NCI-H774 (cell line): ENCODE data around the gene EIPR1.
"Not testable (repeated sequence)": the region's sequence is repeated elsewhere in the genome, so short reads cannot be mapped to it uniquely, and the experiment has no call there.

Experiments
- DNase-seq: peaks from one replicate; lab custom pipeline; 2025; lab: John Stamatoyannopoulos, UW

The EIPR1 gene

GRCh38 chr2:3211256-3212060, 166.2 kb downstream of the EIPR1 start:
- DNase-seq = no peak

- no peak for DNase-seq
Measured at GRCh38 chr2:3210257-3210656, 167.4 kb downstream of the EIPR1 start.

GRCh38 chr2:3209258-3209657, 168.4 kb downstream of the EIPR1 start:
- DNase-seq = no peak

DNA sequence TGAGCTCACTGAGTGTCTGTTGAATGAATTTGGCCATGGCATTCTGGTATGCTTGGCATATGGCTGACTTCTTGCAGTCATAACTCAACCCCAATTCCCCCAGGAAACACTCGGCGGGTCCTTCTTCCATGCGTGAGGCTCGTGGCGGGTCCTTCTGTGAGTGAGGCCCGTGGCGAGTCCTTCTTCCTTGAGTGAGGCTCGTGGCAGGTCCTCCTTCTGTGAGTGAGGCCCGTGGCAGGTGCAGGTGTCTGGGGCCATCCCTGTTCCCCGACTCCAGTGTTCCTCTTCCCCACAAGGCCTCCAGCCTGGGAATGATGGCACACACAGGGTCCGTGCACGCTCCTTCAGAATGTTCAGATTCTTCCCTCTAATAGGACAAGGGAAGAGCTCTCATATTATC, 169.0 kb downstream of the EIPR1 start:
- DNase-seq = no peak

DNA sequence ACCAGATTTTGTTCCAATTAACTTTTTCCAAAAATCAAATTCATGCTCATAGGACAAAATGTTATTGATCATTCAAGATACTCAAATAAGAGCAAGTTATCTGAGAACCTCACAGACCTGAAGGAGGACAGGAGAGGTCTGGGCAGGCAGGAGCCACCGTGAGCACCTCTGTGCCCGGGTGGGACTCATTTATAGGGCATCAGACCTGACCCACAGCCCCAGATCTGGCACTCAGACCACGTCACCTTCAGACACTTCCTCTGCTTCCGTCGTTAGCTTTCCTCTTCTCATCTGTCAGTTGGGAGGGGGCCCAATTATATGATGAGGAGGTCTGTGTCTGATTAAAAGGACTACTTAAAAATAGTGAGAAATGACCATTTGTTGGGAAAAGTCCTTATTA, 169.4 kb downstream of the EIPR1 start:
- DNase-seq = no peak

- no peak for DNase-seq
Measured at GRCh38 chr2:3207091-3207491, 170.5 kb downstream of the EIPR1 start.

- no peak for DNase-seq
Measured at GRCh38 chr2:3205845-3206244, 171.8 kb downstream of the EIPR1 start.

DNA sequence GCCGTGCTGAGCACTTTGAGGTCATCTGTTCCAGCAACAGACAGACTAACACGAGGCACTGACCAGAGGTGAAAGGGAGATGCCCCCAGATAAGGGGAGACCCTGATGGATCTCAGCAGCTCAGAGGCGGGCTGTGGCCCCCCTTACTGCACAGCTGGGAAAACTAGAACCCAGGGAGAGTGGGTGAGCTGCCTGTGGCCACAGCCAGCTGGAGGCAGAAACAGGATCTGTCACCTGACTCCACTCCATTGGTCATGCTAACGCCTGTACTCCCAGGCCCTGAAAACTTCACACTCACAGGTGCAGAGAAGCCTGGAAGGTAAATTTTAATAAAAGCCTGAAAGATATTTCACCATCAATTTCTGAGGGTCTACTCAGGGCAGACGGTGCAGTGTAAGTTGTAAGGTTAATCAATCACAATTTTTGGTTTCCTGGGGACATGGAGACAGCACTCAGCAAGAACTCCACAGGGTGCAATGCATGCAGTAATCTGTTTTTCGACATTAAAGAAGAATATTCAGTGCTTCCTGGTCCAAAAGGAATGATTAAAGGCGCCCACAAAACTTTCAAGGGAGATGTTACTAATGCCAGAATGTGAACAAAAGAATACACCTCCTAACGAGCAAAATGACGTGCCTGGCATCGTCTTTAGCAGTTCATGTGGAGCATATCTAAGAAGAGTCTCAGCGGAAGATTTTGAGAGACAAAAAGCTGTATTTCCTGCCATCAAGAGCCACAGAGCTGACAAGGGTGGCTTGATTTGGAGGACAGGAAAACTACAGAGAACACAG, 173.4 kb downstream of the EIPR1 start:
- DNase-seq = no peak

GRCh38 chr2:3203497-3204019, 174.1 kb downstream of the EIPR1 start:
- DNase-seq = no peak

DNA sequence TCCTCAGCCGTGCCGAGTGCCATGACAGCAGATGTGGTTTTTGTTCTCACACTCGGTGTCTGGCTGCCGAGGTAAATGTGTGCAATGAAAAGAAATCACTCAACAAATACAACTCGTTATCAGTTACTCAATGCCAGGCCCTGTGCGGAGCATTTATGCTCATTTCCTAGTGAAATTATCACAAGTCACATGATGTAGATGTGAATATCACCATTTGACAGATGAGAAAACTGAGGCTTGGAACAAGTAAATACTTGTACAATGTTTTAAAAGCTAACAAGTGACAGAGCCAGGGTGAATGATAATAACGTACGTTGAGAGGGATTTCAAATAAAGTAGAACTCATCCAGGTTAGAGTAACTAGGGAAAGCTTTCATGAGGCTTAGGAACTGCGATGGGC, 174.7 kb downstream of the EIPR1 start:
- no peak for DNase-seq

GRCh38 chr2:3201281-3201680, 176.3 kb downstream of the EIPR1 start:
- DNase-seq = no peak

DNA sequence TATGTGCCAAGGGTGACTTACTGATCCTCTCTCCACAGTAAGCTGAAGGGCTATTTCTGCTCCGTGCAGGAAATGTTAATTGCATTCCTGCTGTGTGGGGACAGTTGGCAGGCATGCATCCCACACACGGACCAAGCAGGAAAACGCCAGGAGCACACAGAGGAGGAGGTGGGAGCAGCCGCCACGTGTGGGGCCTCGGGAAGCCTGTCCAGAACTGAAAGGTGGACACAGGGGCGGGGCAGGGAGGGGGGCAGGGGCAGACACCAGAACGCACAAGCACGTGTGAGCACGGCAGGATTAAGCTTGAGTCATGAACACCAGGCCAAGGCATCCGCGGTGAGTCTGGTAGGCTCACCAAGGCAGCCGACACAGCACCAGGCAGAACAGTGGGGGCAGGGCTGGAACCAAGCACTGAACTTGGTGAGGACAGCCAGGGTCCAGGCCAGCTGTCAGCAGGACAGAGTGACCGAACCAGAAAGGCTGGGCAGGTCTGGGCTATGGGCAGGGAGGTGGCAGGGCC, 177.1 kb downstream of the EIPR1 start:
- DNase-seq = no peak

DNA sequence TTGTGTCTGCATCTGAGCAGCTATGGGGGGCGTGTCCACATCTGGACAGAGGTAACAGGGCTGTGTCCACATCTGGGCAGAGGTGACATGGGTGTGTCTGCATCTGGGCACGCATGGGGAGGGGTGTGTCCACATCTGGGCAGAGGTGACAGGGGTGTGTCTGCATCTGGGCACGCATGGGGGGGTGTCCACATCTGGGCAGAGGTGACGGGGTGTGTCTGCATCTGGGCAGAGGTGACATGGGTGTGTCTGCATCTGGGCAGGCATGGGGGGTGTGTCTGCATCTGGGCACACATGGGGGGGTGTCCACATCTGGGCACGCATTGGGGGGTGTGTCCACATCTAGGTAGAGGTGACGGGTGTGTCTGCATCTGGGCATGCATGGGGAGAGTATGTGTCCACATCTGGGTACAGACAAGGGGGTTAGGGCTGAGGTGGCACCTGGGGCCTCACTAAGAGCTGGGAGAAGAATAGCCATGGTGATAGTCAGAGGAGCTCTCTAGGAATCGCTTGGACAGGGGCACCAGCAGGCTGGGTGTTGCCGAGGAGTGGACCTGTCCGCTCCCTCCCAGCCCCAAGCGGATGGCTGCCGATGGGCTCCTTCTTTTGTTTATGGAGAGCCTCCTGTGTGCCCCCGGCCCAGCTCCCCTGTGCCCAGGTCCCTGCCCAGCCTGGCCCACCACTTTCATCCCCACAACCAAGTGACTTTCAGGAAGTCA, 177.8 kb downstream of the EIPR1 start:
- DNase-seq = no peak

GRCh38 chr2:3198671-3199192, 178.9 kb downstream of the EIPR1 start:
- DNase-seq = not testable (repeated sequence)

DNA sequence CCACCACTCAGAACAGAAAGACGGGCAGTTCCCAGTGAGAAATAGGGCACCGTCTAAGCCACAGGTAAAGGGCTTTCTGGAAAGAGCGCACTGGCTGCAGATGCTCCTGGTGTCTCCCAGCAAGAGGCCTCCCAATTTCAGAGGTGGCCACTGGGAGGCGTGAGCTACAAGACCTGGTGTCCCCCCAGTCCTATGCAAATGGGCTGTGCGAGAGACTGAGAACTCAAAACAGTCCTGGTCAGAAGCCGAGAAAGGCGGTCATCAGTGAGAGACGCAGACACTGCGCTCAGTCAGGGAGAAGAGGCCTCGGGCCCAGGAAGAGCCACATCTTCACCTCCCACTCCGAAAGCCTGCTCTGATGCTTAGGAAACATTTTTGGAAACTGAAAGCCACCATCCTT, 179.5 kb downstream of the EIPR1 start:
- DNase-seq = no peak

DNA sequence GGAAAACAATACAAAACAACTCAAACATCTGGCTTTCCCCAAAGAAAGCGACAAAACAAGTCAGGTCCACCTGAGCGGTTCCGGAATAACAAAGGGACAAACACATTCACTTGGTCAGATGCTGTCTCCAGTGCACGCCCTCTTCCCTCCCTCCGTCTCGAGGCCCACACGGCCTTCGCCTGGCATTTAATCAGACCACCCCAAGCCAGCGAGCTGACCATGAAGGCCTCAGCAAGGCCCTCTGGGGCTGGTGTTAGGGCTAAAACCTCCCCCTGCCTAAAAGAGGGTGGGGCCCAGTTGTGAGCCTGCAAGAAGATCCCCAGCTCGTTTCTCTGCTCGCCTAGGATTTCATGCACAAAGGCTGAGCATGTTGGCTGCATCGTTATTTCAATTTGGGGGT, 180.3 kb downstream of the EIPR1 start:
- DNase-seq = no peak

GRCh38 chr2:3196716-3197115, 180.9 kb downstream of the EIPR1 start:
- no peak for DNase-seq

DNA sequence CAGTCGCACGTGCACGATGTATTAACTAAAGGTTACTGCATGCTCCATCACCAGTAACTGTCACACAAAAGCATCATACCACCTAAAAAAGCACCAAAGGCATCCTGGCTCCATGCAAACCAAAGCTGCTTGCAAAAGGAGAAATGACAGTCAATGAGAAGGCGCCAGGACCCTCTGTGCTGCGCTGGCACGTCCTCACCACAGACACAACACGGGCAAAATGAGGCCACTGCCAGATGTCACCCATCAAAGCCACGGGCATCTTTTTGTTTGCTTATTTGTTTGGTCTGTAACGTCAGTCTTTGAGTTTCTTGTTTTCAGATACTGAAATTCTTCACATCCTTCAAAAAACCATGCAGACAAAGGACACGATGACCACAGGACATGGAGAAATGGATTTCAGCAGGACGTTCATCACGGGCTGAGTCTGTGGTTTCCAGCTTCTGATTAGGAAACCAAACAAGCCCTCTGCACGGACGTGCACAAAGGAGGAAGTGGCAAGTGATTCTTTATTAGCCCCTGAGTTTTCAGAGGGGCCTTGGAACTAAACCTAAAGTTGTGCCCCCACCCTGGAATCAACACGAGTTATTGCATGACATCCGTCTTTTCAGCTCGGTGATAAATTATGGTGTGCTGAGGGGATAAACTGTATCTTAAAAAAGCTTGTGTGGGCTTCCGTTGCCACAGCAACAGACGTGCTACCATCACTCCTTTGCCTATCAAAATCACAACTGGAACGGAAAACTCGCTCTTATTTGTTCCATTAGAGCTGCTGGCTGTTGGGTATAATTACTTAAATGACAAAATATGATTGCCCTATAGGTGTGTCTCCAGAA, 181.8 kb downstream of the EIPR1 start:
- DNase-seq = no peak

- no peak for DNase-seq
Measured at GRCh38 chr2:3194828-3195227, 182.8 kb downstream of the EIPR1 start.

DNA sequence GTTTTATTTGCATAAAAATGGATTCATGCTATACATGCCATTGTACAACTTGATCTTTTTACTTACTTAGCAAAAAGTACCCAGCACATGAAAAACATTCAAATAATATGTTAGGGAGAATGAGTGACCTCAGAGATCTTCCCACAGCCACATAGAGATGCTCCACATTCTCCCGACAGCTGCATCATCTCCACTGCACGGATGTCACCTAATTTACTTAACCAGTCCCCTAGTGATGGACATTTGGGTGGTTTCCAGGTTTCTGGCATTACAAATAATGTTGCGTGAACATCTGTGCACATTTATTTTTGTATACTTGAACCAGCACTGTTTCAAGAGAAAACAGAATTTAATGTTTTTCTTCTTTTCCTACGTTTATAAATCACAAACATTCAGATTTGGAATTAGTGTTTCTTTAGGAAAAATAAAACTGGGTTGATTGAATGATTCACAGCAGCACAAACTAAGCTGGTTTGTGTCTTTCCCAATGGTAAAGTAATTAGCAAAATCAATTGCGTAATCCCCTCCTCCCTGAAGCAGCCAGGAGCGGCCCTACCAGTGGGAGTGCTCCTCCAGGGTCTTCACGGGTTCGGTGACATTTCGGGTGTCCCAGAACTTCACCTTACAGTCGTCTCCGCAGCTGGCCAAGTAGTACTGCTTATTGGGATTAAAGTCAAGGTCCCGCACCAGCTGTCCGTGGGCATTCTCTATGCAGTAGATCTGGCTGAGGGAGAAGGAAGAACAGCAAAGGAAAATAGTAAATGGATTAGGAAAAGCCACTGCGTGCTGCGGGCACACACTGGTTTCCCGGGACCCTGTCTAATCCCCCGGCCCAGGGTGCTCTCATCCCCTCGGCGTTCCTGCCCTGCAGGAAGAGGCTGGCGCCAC, 183.9 kb downstream of the EIPR1 start:
- DNase-seq = no peak
